HG03460 (cell line): Measurements from ENCODE around the gene NR3C1.
"Not testable (repeated sequence)": the region's sequence is repeated elsewhere in the genome, so short reads cannot be mapped to it uniquely, and the experiment has no call there.

Source experiments
- ATAC-seq: cut with Tn5 transposase; IDR thresholded peaks from one replicate; pipeline ENCODE4 v1.9.1; 2021; ENCODE audit not compliant: unreplicated experiment

NR3C1 gene

DNA sequence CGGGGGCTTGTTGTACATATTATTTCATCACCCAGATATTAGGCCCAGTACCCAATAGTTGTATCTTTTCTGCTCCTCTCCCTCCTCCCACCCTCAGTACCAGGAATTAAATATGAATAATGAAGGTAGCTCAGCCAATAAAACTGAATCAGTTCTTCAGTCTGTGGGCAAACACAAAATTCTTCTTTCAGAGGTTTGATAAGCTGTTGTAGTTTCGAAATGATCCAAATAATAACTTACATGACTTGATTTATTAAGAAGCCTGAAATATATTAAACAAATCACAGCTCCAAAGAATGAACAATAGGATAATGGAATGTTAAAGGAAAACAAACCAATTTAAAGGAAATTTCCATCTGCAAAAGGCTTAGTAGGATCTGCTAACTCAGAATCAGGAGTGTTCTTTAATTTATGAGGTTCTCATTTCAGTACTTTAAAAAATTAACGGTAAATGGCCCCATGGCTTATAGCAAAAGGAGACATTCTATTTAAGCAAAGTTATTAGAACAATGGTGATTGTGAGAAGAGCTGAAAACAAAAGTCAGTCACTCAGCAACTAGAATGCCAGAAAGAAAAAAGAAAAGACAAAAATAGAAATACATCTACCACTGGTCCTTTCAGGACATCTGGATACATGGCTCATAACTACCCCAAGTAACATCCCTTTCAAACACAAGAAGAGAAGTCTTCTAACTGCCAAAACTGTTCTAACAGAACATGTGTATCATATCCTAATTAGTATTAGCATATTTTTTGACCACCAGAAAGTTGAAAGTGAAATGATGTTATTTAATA, 62.4 kb downstream of the NR3C1 start:
- ATAC-seq = no peak

DNA sequence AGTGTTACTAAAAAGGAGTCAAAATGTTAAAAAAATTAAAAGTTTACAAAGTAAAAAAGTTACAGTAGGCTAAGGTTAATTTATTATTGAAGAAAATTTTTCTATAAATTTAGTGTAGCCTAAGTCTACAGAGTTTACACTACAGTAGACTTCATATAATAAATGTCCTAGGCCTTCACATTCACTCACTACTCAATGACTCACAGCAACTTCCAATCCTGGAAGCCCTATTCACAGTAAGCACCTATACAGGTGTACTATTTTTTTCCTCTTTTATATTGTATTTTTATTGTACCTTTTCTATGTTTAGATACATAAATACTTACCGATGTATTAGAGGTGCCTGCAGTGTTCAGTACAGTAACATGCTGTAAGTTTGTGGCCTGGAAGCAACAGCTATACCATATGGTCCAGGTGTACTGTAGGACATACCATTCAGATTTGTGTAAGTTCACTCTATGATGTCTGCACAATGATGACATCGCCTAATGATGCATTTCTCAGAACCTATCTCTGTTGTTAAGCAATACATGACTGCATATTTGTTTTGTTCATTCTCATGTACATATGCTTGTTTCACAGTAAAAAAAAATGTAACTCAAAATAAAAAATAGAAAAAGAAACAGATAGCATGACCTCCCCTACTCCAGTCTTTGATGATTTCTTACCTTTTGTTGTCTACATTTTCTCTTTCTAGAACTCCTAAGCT, 64.7 kb downstream of the NR3C1 start:
- no peak for ATAC-seq

DNA sequence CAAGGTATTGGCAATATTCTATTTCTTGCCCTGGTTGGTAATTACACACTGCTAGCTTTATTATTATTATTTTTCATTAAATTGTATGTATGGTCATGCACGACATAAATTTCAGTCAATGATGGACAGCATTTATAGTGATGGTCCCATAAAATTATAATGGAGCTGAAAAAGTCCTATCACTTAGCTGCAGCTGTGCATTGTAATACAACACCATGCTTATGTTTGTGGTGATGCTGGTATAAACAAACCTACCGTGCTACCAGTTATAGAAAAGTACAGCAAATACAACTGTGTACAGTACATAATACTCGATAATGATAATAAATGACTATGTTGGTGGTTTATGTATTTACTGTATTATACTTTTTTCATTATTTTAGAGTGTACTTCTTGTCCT, 65.5 kb downstream of the NR3C1 start:
- no peak for ATAC-seq

DNA sequence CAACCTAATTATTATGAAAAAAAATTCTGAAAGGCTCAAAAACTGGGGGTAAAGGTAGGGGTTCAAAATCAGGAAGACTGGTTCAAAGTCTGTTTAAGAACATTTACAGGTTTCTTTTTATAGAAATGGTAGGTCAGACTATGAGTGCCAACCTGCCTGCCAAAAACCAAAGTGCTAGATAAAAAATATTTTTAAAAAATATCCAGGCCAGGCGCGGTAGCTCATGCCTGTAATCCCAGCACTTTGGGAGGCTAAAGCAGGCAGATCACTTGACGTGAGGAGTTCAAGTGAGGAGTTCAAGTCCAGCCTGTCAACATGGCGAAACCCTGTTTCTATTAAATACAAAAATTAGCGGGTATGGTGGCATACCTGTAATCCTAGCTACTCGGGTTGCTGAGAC, 67.0 kb downstream of the NR3C1 start:
- no peak for ATAC-seq

DNA sequence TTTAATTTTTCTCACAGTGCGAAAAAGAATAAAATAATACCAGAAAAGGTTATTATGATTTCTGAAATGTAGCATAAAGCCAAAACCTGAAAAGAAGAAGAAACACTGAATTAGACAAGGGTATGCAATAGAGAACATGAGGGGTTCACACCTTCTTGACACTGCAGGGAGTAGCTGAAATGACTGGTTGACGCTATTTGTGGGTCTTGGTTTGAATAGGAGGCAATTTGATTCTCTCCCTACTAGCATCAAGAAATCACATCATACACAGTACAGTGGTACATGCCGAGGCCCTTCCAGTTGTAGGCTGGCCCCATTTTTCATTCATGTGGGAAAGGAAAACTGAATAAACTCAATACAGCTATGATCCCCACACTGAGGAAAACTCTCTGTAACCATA, 68.6 kb downstream of the NR3C1 start:
- no peak for ATAC-seq

DNA sequence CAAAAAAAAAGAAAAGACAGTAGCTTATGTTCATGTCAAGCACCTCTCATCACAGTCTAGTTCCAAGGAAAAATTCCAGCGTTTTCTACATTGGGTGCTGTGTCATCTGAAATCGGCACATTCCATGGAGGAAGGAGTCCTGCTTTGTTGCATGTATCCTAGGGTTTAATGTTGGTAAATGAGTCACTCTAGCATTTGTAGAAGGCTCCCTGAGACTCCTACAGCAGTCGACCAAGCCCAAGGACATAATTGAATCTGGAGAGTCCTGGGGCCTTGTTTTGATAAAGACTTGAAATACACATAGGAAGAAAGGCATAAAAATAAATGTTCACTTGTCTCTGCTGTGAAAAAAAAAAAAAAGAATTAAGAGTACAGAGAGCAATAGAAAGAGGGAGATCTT, 69.1 kb downstream of the NR3C1 start:
- not testable (repeated sequence) for ATAC-seq

DNA sequence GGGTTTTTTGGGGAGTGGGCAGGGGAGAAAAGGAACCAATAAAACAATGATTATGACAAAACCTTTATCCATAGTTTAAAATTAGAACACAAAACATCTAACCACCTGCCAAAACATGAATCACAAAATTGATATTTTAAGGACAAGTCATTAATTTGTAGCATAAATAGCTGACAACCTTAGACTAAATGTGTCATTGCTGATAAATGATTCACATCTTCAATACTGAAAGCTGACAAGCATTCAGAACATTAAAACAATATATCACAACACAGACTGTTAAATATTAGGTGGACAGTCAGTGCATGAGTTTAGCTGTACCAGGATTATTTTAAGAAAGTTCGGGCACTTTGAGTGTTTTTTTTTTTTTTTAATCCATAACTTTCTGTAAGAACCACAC, 71.5 kb downstream of the NR3C1 start:
- ATAC-seq = no peak

DNA sequence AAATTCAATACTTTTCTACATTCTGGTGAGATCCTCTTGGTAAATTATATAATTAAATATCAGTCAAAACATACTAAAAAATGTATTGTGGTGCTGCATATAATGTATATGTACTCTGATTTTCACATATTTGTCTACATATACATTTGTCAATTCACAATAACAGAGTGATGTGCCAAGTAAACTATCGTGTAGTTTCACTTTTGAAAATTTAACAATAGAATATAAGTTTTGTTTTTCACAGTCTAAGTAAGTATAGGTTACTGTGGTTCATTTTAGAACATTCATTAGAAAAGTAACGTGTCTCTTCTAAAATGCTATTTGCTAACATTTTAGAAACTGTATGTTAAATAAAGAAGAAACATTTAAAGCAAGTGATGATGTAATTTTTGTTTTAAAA, 73.6 kb downstream of the NR3C1 start:
- ATAC-seq = no peak

DNA sequence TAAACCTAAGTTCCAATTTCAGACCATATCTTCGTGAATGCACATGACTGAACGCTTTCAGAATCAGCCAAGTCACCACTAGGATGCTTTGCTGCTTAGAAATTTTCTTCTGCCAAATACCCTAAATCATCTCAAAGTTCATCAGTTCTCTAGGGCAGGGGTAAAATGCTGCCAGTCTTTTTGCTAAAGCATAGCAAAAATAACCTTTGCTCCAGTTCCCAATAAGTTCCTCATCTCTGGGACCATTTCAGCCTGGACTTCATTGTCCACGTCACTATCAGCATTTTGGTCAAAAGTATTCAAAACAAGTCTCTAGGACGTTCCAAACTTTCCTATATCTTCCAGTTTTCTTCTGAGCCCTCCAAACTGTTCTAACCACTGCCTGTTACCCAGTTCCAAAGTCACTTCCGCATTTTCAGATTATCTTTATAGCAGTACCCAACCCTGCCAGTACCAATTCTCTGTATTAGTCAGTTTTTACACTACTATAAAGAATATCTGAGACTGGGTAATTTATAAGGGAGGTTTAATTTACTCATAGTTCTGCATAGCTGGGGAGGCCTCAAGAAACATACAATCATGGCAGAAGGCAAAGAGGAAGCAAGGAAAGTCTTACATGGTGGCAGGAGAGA, 74.8 kb downstream of the NR3C1 start:
- no peak for ATAC-seq

DNA sequence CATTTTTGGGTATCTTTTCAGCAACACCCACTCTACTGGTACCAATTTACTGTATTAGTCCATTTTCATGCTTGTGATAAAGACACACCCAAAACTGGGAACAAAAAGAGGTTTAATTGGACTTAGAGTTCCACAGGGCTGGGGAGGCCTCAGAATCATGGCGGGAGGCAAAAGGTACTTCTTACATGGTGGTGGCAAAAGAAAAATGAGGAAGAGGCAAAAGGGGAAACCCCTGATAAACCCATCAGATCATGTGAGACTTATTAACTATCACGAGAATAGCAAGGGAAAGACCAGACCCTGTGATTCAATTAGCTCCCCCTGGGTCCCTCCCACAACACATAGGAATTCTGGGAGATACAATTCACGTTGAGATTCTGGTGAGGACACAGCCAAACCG, 78.4 kb downstream of the NR3C1 start:
- ATAC-seq = not testable (repeated sequence)

DNA sequence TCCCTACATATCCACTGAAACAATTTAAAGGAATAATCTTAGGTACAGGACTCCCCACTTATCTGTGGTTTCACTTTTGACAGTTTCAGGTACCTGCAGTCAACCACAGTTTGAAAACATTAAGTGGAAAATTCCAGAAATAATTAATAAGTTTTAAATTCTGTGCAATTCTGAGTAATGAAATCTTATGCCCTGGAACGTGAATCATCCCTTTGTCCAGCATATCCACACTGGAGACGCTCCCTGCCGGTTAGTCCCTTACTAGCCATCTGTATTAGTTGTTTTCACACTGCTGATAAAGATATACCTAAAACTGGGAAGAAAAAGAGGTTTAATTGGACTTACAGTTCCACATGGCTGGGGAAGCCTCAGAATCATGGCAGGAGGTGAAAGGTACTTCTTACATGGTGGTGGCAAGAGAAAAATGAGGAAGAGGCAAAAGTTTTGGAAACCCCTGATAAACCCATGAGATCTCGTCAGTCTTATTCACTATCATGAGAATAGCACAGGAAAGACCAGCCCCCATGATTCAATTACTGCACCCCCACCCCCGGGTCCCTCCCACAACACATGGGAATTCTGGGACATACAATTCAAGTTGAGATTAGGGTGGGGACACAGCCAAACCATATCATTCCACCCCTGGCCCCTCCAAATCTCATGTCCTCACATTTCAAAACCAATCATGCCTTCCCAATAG, 80.4 kb downstream of the NR3C1 start:
- not testable (repeated sequence) for ATAC-seq

DNA sequence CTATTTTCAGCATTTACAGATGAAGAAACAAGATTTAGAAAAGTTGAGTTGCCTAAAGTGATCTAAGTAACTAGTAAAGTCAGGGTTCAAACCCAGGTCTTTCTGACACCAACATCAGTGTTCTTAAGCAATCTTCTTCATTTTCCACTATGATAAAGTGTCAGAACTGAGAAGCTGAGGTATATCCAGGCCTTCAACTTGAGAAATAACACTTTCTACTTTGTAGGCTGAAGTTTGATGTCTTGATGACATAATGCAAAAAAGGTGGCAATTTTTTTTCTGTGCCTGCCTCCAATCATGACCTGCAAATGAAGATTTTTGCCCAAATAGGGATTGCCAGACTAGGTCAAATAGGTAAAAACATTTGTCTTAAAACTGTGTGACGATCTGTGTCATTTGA, 81.3 kb downstream of the NR3C1 start:
- ATAC-seq = no peak

DNA sequence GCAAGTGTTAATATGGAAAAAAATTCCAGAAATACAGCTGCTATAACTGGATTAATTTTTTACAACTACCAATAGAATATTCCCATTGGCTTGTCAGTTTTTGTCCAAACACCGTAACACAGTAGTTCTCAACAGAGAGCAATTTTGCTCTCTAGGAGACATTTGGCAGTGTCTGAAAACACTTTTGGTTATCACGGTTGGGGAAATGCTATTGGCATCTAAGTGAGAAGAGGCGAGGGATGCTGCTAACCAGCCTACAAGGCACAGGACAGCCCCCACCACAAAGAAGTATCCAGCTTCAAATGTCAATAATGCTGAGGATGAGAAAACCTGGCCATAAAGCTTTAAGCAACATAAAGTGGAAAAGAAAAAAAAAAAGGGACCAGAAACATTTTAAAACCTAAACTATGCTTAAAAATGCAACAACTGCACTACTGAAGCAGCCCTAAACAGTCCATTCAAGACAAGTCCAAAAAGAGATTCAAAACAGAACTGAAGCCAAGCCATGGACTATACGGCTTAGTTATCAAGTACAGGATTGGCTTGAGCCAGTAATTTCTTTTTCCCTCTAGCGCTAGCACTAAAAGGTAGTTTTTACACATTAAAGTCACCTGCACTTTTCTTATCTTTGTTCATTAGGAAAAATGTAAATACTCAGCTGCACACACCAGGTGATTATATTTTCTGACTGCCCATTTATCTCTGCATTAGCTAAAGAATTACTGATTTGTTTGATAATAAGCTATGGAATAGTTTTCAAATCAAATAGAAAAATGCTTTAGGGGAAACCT, 83.9 kb downstream of the NR3C1 start:
- no peak for ATAC-seq

DNA sequence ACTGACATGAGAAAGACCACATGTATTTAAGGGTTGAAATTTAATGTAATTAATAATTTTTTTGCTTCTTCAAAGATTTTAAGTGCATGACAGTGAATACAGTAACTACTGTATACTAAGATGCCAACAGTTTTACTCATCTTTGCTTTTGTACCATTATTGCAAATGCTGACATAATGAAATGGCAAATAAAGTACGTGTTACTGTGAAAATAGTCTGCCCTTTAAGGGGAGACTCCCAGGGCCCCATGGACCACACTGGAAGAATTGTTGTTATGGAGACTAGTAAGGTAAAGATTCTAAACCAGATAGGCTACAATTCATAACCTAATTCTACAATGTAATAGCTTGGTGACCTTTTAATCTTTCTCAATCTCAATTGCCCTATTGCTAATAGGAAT, 84.7 kb downstream of the NR3C1 start:
- no peak for ATAC-seq

DNA sequence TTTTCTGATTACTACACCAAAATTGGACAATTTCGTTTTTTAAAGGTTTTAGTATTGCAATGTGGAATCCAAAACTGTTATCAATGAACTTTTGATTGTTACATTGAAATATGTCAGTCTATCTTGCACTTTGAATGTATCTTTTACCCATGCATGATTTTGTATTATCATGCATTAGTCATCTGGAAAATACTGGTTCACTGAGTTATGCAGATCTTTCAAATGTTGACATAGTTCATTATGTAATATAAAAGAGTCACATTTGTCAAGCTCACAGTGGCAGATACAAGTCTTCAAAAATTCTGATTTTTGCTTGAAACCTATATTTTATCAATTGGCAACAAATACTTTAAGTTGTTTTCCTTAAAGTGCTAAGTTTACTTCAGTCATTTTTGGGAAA, 85.2 kb downstream of the NR3C1 start:
- no peak for ATAC-seq

DNA sequence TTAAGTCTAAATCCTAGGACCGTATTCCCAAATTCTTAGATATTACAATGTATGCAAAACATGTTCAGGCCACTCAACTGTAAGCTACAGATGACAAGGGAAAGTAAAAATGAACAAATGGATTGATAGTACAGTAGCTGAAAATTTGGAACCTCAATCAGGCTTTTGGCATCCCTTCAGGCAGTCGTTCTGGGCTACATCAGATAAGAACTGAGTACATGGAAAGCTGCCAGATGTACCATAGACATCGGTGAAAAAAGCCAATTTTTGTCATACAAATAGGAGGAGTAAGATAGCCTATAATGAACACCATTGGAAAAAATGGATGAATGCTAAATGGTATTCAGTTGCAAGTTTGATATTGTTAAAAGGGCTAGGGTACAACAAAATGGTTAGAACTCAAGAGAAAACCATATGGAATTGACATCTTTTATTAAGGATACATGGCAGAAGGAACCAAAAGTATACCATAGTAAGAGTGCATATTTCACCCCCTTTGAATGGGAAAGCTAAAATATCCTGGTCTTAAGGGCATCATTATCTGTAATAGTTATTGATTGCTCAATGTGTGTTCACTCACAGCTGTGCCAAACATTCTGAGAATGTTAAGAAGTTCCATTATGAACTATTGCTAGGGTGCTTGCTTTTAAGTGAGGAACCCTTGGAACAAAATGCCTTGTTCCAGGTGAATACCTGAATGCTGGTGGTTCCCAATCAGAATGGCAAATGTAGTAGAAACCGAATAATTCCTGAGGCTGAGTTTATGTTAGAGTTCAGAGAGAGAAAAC, 86.4 kb downstream of the NR3C1 start:
- ATAC-seq = no peak

DNA sequence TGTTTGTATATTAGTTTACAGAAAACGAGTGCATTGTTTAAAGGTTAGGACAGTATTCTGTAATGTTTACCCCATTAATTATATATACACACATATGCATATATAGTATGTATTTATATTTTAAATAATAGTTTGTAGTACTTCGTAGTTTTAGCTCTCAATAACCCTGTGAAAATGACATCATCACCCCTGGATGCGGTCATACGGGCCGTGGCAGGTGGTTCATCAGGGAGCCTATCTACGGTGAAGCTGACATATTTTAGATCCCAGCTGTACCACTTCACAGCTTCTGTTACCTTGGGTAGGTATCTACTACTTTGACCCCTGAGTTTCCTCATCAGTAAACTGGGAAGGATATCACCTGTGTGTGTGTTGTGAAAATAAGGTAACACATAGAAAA, 87.1 kb downstream of the NR3C1 start:
- no peak for ATAC-seq

DNA sequence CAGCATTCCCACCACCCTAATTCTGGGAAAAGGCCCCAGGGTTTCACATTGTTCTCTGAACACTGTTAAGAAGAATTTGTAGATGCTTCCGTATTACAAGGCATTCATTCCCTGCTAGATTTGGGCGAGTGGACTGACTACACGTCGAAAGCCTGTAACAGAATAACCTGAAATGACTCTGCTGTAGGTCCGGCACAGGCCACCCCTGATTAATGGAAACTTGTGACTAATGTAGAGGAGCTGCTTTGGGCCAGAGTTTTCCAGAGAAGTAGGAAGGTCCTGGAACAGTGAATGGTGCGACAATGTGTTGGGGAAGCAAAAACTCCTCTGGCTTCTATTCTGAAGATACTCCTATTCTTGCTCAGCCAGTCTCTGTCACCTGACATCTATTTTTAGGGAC, 87.6 kb downstream of the NR3C1 start:
- ATAC-seq = no peak

DNA sequence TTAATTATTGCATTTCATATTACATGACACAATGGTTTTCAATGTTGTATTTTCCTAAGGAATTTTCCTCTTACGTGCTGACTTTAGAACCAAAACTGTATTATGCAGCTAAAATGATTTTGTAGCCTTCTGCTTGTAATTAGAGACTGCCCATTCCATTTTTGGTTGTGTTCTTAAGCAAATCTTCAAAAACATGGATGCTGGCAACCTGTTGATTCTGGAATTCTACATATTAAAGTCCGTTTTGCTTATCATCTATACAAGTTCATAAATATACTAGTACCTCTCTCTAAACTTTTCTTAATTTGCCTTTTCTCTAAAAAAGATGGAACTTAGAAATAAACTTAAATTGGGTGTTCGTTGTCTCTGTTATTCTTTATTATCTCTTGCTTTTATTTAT, 88.3 kb downstream of the NR3C1 start:
- ATAC-seq = no peak

DNA sequence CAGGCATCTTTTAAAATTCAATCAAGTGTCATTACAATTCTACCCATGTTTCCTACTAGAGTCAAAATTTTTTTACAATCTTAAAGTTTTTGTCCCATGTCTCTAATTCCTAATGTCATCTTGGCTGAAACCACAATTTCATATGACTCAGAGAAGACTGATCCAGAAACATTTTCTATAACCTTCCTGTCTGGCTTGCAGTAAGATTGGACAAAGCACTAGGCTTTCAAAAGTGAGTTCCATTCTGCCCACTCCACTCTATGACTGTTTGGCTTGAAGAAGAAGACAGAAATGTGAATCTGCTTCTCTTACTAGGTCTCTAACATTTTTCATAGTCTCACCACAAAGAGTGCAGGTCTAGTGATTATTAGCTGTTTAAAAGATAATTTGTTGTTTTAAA, 88.8 kb downstream of the NR3C1 start:
- ATAC-seq = no peak
